ENCODE results near the gene RAB11FIP4.

Gene RAB11FIP4

GRCh38 chr17:31415004-31415454 lies 23.6 kb downstream of the RAB11FIP4 start:
- H4K20me1 ChIP-seq (ENCODE audit: control insufficient read depth, insufficient read depth, low read depth, low read length): no peaks in the 10 kb centered on the region
- no peak overlapping the region for H3K27ac ChIP-seq (ENCODE audit: low read depth, low read length)
- peak overlapping the region; percentile 33; the same call in 1 of the 2 replicates for H3K4me3 ChIP-seq (ENCODE audit: low read length)
- TF ChIP-seq EZH2phosphoT487 (IDR thresholded peaks at IDR 0.05; ENCODE audit: borderline replicate concordance, low read length) (no peak), CTCF (IDR thresholded peaks at IDR 0.05; ENCODE audit: low read depth, low read length, poor library complexity, severe bottlenecking) (peak; percentile 29)
- no peaks in the 10 kb centered on the region for H3K27me3 ChIP-seq (ENCODE audit: control insufficient read depth, low read length)
- no peaks in the 10 kb centered on the region for H3K9me2 ChIP-seq (replicated peaks; ENCODE audit: control insufficient read depth, low read length)
- no peaks in the 10 kb centered on the region for H3F3A ChIP-seq (ENCODE audit: control insufficient read depth, insufficient read depth)
- no peaks in the 10 kb centered on the region for H3K36me3 ChIP-seq (ENCODE audit: control insufficient read depth, low read length)
- H3K79me2 ChIP-seq (ENCODE audit: control insufficient read depth, low read length): no peaks in the 10 kb centered on the region
- no peaks in the 10 kb centered on the region for H3K9me3 ChIP-seq (ENCODE audit: control insufficient read depth, insufficient read depth, low read length)
- no peaks in the 10 kb centered on the region for H3K4me1 ChIP-seq (ENCODE audit: control insufficient read depth, low read length)
- H3K4me2 ChIP-seq (ENCODE audit: low read length): peak overlapping the region; percentile 36

GRCh38 chr17:31415640-31416502 lies 24.4 kb downstream of the RAB11FIP4 start:
- Histone ChIP-seq H3K27me3 (ENCODE audit: control insufficient read depth, low read length) (no peaks in the 10 kb centered on the region), H3F3A (ENCODE audit: control insufficient read depth, insufficient read depth) (no peaks in the 10 kb centered on the region), H3K4me2 (ENCODE audit: low read length) (peak overlapping the region; percentile 36; the same call in 1 of the 2 replicates), H3K4me3 (ENCODE audit: low read length) (no peak overlapping the region), H3K79me2 (ENCODE audit: control insufficient read depth, low read length) (no peaks in the 10 kb centered on the region), H3K27ac (ENCODE audit: low read depth, low read length) (no peak overlapping the region), H3K4me1 (ENCODE audit: control insufficient read depth, low read length) (no peaks in the 10 kb centered on the region), H3K9me3 (ENCODE audit: control insufficient read depth, insufficient read depth, low read length) (no peaks in the 10 kb centered on the region), H3K9me2 (replicated peaks; ENCODE audit: control insufficient read depth, low read length) (no peaks in the 10 kb centered on the region), H4K20me1 (ENCODE audit: control insufficient read depth, insufficient read depth, low read depth, low read length) (no peaks in the 10 kb centered on the region), H3K36me3 (ENCODE audit: control insufficient read depth, low read length) (no peaks in the 10 kb centered on the region)
- no peak for TF ChIP-seq EZH2phosphoT487 (IDR thresholded peaks at IDR 0.05; ENCODE audit: borderline replicate concordance, low read length)
- no peak for TF ChIP-seq CTCF (IDR thresholded peaks at IDR 0.05; ENCODE audit: low read depth, low read length, poor library complexity, severe bottlenecking)

GRCh38 chr17:31416503-31416923 lies 25.0 kb downstream of the RAB11FIP4 start:
- no peak overlapping the region for H3K27ac ChIP-seq (ENCODE audit: low read depth, low read length)
- H3K79me2 ChIP-seq (ENCODE audit: control insufficient read depth, low read length): no peaks in the 10 kb centered on the region
- no peaks in the 10 kb centered on the region for H3K36me3 ChIP-seq (ENCODE audit: control insufficient read depth, low read length)
- H3K27me3 ChIP-seq (ENCODE audit: control insufficient read depth, low read length): no peaks in the 10 kb centered on the region
- no peaks in the 10 kb centered on the region for H3K9me3 ChIP-seq (ENCODE audit: control insufficient read depth, insufficient read depth, low read length)
- no peaks in the 10 kb centered on the region for H4K20me1 ChIP-seq (ENCODE audit: control insufficient read depth, insufficient read depth, low read depth, low read length)
- no peaks in the 10 kb centered on the region for H3K9me2 ChIP-seq (replicated peaks; ENCODE audit: control insufficient read depth, low read length)
- H3K4me2 ChIP-seq (ENCODE audit: low read length): no peak overlapping the region
- no peaks in the 10 kb centered on the region for H3K4me1 ChIP-seq (ENCODE audit: control insufficient read depth, low read length)
- no peaks in the 10 kb centered on the region for H3F3A ChIP-seq (ENCODE audit: control insufficient read depth, insufficient read depth)
- no peak for TF ChIP-seq EZH2phosphoT487 (IDR thresholded peaks at IDR 0.05; ENCODE audit: borderline replicate concordance, low read length)
- no peak for TF ChIP-seq CTCF (IDR thresholded peaks at IDR 0.05; ENCODE audit: low read depth, low read length, poor library complexity, severe bottlenecking)
- no peak overlapping the region for H3K4me3 ChIP-seq (ENCODE audit: low read length)
